ENCODE results near the gene TRIM61. TPM values are rescaled to one million over a fixed set of nuclear protein-coding genes. Genes with fewer than 3 reads are reported as not detected.

TRIM61 gene
- polyA plus RNA-seq, 1 donor, result 5.1 TPM

Other genes starting within 250 kb of the TRIM61 start
- gene SMIM31, start 223.5 kb downstream of the TRIM61 start, polyA plus RNA-seq (ENCODE audit: insufficient read length), result 0.86 TPM
- gene APELA, start 100.5 kb downstream of the TRIM61 start, polyA plus RNA-seq (ENCODE audit: insufficient read length), result 11.9 TPM
- not detected for gene TRIM60, start 54.3 kb upstream of the TRIM61 start, polyA plus RNA-seq (ENCODE audit: insufficient read length)
- gene TRIM75, start 76.2 kb upstream of the TRIM61 start, polyA plus RNA-seq (ENCODE audit: insufficient read length), result 0.10 TPM
- gene TMEM192, start 135.2 kb upstream of the TRIM61 start, polyA plus RNA-seq (ENCODE audit: insufficient read length), result 35.6 TPM
- gene KLHL2, start 229.9 kb upstream of the TRIM61 start, polyA plus RNA-seq (ENCODE audit: insufficient read length), result 23.9 TPM

Measured in left kidney (tissue), 1 donor.